ENCODE results near the gene OCIAD1.
"Not testable (repeated sequence)": the region's sequence is repeated elsewhere in the genome, so short reads cannot be mapped to it uniquely, and the experiment has no call there.

Gene OCIAD1

GRCh38 chr4:48830706-48831531 is at the start of gene OCIAD1:
Gene OCIAD1, plus strand, starts transcription at chr4:48831088. Its CDS starts 1,537 bp downstream, at chr4:48832625.
- DNase-seq: peak; percentile 100

DNA sequence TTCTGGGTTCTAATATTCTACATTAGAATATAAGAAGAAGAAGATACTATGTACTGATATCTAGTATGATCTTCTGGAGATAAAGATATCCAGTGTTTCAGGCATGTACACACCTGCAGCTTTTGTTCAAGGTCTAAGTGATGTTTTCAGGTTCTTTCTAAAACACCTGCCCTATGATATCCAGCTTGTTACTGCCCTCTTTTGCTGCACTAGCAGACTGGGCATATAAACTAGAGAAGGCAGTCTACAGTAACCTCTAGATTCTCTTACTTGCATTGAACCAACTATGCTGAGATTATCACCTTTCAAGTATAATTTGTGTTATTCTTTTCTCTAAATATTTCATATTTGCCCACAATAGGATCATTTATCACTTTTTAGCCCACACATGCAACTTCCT is 48.9 kb upstream of the OCIAD1 start:
- peak; percentile 58 for DNase-seq

DNA sequence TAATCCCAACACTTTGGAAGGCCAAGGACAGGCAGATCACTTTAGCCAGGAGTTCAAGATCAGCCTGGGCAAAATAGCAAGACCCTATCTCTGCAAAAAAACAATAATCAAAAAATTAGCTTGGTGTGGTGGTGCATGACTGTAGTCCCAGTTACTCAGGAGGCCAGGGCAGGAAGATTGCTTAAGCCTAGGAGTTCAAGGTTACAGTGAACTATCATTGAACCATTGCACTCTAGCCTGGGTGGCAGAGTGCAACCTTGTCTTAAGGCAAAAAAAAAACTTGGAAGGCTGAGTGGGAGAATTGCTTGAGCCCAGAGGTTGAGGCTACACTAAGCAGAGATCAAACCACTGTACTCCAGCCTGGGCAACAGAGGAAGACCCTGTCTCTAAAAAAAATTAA is 45.6 kb upstream of the OCIAD1 start:
- DNase-seq: no peak

DNA sequence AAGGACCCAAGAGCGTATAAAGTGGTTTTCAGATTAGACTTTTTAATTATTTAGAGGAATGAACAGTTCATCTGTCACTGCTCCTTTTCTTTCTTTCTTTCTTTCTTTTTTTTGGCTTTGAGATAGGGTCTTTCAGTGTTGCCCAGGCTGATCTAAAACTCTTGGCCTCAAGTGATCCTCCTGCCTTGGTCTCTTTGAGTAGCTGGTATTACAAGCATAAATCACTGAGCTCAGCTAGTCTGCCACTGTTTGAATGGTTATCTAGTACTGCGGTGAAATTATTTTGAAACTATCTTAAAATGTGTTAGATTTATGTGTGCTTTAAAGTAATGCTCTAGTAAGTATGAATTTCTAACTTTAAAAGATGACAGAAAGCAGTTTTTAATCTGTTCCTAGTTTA is 44.3 kb upstream of the OCIAD1 start:
- no peak for DNase-seq

DNA sequence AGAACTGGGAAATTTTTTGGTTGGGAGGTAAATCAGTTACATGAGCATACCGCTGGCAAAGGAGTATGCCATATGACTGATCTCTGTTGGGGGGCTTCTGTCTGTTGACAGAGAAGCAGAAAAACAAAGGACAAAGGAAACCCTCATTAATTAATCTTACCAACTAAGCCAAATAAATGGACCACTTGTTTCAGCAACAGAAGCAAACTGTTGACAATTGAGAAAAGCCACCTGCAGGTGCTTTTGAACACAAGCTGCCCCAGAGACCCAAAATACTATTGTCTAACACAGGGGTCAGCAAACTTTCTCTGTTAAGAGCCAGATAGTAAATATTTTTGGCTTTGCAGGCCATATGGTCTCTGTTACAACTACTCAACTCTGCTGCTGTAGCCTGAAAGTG is 43.8 kb upstream of the OCIAD1 start:
- no peak for DNase-seq

DNA sequence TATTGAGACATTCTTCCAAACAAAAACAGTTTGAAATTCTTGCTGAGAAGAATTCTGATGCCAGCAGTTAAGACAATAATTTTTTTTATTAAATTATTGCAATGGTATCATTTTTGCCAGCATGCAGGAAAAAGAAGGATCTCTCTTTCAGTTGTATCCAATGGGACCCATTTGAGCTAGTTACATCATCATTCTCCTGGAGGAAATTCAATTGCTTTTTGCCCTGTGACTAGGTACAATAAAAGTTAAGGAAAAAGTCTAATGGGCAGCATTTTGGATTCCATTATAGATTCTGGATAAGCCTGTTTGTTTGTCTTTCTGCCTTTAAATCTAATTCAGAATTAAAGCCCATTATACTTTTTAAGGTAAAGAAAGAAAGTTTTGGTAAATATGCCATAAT is 40.3 kb upstream of the OCIAD1 start:
- no peak for DNase-seq

GRCh38 chr4:48791313-48791712 is 39.6 kb upstream of the OCIAD1 start:
- DNase-seq: no peak

DNA sequence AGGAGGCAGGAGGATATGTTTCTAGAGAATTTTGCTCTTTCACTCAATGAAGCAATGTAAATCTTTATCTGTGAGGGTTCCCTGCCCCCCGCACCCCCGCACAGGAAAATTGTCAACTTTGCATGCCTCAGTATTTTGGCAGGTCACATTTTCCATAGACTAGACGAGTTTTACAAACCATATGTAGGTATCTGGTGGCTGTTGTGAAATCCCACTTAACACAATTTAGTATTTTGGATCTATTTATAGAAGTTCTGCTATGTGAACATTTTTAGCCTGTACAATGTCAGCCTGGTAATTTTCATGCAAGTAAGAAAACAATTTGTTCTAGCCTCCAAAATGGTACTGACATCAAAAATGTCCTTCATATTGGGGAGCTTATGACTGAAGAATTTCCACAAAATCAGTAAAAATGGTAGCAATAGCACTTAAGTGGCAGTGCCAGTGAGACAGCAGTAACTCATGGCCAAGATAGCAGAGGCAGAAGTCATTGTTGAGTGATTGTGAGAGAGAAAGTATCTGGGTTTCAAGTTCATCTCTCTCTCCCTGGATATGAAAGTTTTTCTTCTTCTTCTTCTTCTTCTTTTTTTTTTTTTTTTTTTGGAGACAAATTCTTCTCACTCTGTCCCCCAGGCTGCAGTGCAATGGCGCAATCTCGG is 38.4 kb upstream of the OCIAD1 start:
- DNase-seq: no peak

DNA sequence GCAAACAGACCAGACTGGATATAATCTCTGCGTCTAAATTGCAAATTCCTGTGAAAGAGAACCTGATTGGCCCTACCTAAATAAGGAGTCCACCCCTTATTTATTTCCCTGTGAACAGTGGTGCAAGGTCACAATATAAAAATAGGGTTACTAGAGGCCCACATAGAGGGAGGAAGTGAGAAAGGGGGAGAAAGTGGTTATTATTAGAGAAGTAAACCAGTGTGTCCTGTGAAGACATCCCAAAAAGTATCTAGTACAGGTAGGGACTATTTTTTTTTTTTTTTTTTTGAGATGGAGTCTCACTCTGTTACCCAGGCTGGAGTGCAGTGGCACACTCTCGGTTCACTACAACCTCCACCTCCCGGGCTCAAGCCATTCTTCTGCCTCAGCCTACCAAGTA is 35.8 kb upstream of the OCIAD1 start:
- no peak for DNase-seq

DNA sequence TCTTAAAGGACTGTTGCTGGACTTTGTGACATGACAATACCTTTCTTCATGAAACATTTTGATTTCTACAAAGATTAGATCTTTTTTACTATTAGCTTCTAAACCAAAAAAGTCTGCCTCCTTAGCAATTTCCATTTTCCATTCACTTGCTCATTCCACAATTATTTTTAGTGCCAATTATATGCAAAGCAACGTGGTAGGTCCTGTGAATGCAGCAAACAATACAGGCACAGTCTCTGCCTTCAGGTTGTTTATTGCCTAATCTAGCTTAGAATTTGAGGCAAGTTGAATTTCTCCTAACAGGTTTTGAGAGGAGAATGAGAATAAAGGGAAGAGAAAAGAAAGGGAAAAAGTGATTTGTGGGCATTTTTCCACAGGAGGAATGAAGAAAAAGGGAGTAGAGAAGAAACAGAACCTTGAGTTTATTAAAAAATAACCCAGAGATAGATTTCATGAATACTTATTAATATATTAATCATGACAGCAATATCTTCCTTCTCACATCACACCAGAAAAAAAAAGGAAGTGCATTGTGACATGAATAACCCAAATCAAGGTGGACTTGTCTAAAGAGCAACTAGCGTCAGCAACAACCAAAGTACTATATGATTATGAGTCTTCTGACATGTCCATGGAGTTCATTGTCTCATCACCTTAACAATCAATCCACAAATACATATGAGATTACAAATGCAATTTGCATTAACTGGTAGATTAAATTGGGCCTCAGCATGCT is 34.5 kb upstream of the OCIAD1 start:
- DNase-seq: no peak

DNA sequence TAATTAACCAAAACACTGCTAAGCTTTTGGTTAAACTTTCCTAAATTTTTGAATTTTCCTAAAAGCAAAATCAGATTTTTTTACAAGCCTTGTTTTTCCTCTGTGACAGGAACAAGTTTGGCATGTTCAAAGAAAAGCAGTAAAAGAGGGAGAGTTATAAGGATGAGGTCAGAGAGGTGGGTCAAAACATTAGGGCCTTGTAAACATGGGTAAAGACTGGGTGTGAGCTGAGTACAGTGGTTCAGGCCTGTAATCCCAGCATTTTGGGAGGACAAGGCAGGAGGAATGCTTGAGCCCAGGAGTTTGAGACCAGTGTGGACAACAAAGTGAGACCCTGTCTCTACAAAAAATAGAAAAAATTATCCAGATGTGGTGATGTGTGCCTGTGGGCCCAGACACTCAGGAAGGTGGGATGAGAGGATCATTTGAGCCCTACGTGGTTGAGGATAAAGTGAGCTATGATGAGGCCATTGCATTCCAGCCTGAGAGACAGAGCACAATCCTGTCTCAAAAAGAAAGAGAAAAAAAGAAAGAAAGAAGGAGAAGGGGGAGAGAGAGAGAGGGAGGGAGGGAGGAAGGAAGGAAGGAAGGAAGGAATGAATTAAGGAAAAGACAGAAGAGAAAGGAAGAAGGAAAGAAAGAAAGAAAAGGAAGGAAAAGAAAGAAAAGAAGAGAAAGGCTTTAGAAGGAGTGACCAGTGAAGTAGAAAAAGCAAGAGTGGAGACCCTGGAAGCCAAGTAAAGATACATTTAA is 33.8 kb upstream of the OCIAD1 start:
- DNase-seq: no peak

DNA sequence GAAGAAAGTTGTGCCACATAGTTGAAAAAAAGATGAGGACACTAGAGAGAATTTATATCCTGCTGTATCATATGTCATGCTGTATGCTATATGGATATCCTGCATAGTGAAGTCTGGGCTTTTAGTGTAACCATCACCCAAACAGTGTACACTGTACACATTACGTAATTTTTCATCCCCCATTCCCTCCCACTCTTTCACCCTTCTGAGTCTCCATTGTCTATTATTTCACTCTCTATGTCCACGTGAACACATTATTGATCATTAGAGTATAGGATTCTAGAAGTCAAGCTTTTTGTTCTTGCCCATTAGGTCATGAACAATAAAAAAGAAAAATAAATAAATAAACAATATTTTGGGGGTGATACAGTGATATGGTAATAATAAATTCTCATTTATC is 32.8 kb upstream of the OCIAD1 start:
- no peak for DNase-seq

DNA sequence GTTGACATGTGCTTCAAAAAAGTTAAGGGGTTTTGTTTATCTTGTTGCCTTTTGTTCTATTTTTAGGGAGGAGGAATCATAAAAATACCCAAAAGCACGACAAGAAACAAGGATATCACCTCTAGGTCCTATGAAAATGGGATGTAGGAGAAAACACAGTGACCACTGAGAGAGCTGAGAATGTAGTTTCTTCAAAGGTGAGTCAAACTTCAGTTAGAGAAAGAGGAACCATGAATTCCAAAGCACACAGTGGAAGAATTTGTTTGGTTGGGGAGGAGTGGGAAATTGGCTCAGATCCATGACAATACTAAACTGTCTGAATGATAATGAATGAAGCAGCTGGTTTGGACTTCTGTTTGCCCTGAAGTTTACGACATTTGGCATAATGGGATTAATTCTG is 31.7 kb upstream of the OCIAD1 start:
- no peak for DNase-seq

DNA sequence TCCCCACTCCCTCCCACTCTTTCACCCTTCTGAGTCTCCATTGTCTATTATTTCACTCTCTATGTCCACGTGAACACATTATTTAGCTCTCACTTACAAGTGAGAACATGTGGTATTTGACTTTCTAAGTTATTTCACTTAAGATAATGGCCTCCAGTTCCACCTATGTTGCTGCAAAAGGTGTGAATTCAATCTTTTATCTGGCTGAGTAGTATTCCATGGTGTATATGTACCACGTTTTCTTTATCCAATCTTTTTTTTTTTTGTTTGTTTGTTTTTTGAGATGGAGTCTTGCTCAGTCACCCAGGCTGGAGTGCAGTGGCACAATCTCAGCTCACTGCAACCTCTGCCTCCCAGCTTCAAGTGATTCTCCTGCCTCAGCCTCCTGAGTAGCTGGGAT is 30.7 kb upstream of the OCIAD1 start:
- not testable (repeated sequence) for DNase-seq

GRCh38 chr4:48801016-48801715 is 29.7 kb upstream of the OCIAD1 start:
- DNase-seq: no peak

DNA sequence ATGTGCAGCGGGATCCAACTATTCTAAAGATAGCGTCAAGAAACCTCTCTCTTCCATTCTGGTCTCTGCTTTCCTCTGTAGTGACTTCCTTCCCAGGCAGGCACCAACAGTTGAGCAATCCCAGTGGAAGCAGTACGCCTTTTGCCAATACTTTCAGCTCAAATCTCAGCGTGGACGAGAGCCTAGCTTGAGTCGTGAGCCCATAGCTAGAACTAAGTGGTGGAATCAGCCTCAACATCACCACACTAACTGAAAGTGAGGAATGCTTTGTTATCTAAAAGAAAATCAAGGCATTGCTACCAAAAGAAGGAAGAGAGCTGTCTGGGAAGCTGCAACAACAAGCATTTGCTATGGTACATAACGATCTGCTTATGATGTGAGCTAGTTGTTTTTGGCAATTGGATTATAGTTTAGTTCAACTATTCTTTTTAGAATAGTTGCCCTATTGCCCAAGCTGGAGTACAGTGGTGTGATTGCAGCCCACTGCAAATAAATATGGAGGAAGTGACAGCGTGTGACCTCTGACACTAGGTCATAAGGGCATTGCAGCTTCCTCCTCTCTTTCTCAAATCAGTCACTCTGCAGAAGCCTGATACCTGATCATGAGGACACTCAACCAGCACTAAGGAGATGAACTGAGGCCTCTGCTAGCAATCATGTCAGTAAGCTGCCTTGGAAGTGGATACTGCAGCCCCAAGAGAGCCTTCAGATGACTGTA is 26.1 kb upstream of the OCIAD1 start:
- DNase-seq: no peak

DNA sequence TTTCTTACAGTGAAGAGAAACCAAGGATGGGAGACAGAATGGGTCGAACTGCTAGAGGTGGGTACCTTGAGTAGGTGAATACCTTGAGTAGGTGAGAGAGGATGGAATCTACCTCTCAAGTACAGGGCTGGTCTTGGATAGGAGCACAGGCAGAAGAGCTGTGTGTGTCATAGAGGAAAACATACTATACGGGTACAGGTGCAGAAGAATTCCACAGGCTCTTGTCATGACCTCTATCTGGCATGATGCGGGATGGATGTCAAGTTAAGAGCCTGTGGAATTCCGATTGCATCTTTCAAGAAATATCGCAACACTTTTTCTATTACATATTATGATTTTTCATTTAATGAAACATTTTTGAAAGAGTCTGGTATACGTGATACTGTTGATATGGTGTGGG is 18.0 kb upstream of the OCIAD1 start:
- DNase-seq: no peak

DNA sequence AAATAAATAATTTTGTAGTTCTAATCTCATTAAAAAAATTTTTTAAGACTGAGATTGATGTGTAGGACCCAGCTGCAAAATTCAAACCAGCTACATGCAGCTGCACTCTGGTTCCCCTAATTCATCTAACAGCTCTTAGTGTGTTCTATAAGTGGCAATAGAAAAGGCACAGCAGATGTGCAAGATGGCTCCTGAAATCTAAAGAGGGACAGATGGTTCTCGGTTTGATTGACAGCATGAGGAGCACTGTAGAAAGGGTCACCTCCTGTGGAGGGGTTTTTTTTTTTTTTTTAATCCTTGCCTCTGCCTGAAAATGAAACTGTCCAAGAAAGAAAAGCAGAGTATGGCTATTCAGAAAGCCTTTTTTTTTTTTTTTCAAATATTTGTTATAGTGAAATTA is 16.9 kb upstream of the OCIAD1 start:
- peak; percentile 88 for DNase-seq

DNA sequence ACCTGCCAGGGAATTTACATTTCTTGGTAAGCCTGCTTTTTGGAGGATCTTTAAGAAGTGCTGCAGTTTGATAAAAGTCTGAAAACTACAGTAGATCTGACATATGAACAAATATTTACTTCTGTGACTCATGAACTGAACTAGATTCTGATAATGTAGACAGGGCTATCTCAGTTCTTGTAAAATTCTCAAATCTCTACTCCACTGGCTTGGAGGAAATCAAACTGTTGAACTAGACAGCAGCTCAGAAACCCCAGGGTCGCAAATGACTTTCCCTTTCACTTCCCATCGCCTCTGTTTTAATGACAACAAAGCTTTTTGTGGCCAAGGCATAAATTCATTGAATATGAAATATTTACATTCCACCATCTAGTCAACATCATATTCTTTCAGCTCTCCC is 15.4 kb upstream of the OCIAD1 start:
- DNase-seq: peak; percentile 39

GRCh38 chr4:48816297-48816696 is 14.6 kb upstream of the OCIAD1 start:
- DNase-seq: not testable (repeated sequence)

DNA sequence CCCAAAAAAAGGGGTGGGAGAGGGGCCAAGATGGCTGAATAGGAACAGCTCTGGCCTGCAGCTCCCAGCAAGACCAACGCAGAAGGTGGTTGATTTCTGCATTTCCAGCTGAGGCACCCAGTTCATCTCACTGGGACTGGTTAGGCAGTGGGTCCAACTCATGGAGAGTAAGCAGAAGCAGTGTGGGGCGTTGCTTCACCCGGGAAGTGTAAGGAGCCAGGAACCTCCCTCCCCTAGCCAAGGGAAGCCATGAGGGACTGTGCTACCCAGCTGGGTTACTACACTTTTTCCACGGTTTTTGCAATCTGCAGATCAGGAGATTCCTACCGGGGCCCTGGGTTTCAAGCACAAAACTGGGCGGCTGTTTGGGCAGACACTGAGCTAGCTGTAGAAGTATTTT is 13.9 kb upstream of the OCIAD1 start:
- DNase-seq: no peak

DNA sequence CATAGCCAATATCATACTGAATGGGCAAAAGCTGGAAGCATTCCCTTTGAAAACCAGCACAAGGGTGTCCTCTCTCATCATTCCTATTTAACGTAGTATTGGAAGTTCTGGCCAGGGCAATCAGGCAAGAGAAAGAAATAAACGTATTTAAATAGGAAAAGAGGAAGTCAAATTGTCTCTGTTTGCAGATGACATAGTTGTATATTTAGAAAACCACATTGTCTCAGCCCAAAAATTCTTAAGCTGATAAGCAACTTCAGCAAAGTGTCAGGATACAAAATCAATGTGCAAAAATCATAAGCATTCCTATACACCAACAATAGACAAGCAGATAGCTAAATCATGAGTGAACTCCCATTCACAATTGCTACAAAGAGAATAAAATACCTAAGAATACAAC is 9.5 kb upstream of the OCIAD1 start:
- not testable (repeated sequence) for DNase-seq

Data from DMS53 (cell line).